ENCODE data around the gene SLC2A13.

SLC2A13 gene

GRCh38 chr12:40058721-40059190 lies 47.1 kb downstream of the SLC2A13 start:
- ChIA-PET POLR2A (no interaction called here), CTCF (interaction anchor here (1.3 kb wide), 2 partner anchors 48 to 49 kb away, joined by 3 to 4 read pairs; no protein-coding TSS in a partner anchor)
- H3K4me1 ChIP-seq (ENCODE audit: control insufficient read depth, insufficient read depth, low read length) = peaks cover 48% of the 10 kb centered on the region
- no peak overlapping the region for H3K27ac ChIP-seq (ENCODE audit: extremely low read depth, low read depth, low read length)
- no peak overlapping the region for H3K4me3 ChIP-seq (ENCODE audit: low read depth, low read length)
- TF ChIP-seq SP2 (tag by site-specific recombination; IDR thresholded peaks at IDR 0.05) (no peak), SCRT2 (tag by site-specific recombination; IDR thresholded peaks at IDR 0.05) (peak; percentile 40; the same call in 1 of the 2 replicates), ZNF596 (tag by site-specific recombination; IDR thresholded peaks at IDR 0.05) (peak; percentile 8; the same call in 1 of the 2 replicates), YY2 (tag by site-specific recombination; IDR thresholded peaks at IDR 0.05) (no peak), SP7 (tag by site-specific recombination; IDR thresholded peaks at IDR 0.05) (peak; percentile 79), GFI1B (tag by site-specific recombination; IDR thresholded peaks at IDR 0.05) (peak; percentile 30; the same call in 1 of the 2 replicates), ZNF660 (tag by site-specific recombination; IDR thresholded peaks at IDR 0.05) (peak; percentile 73; the same call in 1 of the 2 replicates), ZNF324 (tag by site-specific recombination; IDR thresholded peaks at IDR 0.05) (no peak), ZNF544 (tag by site-specific recombination; IDR thresholded peaks at IDR 0.05) (no peak), ELK4 (IDR thresholded peaks at IDR 0.05; ENCODE audit: borderline replicate concordance, low read depth, low read length) (no peak), HOXA7 (CRISPR knock-in tag; IDR thresholded peaks at IDR 0.05; ENCODE audit: borderline replicate concordance) (no peak), ZBTB10 (tag by site-specific recombination; IDR thresholded peaks at IDR 0.05) (no peak), ZNF302 (tag by site-specific recombination; IDR thresholded peaks at IDR 0.05; ENCODE audit: low read depth) (no peak)
- TF ChIP-seq, protein P1, sequence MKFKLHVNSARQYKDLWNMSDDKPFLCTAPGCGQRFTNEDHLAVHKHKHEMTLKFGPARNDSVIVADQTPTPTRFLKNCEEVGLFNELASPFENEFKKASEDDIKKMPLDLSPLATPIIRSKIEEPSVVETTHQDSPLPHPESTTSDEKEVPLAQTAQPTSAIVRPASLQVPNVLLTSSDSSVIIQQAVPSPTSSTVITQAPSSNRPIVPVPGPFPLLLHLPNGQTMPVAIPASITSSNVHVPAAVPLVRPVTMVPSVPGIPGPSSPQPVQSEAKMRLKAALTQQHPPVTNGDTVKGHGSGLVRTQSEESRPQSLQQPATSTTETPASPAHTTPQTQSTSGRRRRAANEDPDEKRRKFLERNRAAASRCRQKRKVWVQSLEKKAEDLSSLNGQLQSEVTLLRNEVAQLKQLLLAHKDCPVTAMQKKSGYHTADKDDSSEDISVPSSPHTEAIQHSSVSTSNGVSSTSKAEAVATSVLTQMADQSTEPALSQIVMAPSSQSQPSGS (tag by site-specific recombination; IDR thresholded peaks at IDR 0.05; ENCODE audit: low read depth) = peak; percentile 50; the same call in 1 of the 2 replicates
- TF ChIP-seq, protein P2, sequence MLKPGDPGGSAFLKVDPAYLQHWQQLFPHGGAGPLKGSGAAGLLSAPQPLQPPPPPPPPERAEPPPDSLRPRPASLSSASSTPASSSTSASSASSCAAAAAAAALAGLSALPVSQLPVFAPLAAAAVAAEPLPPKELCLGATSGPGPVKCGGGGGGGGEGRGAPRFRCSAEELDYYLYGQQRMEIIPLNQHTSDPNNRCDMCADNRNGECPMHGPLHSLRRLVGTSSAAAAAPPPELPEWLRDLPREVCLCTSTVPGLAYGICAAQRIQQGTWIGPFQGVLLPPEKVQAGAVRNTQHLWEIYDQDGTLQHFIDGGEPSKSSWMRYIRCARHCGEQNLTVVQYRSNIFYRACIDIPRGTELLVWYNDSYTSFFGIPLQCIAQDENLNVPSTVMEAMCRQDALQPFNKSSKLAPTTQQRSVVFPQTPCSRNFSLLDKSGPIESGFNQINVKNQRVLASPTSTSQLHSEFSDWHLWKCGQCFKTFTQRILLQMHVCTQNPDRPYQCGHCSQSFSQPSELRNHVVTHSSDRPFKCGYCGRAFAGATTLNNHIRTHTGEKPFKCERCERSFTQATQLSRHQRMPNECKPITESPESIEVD (tag by site-specific recombination; IDR thresholded peaks at IDR 0.05) = peak; percentile 68; the same call in 1 of the 2 replicates
- H3K36me3 ChIP-seq (ENCODE audit: control insufficient read depth in 2 of 2, insufficient read depth in 1 of 2, low read length in 2 of 2) = no peaks in the 10 kb centered on the region
- H3K9me3 ChIP-seq (ENCODE audit: control insufficient read depth, insufficient read depth, low read depth, low read length) = no peaks in the 10 kb centered on the region

- H3K4me1 ChIP-seq (ENCODE audit: control insufficient read depth, insufficient read depth, low read length) = peaks cover 33% of the 10 kb centered on the region
- no peak overlapping the region for H3K4me3 ChIP-seq (ENCODE audit: low read depth, low read length)
- H3K36me3 ChIP-seq (ENCODE audit: control insufficient read depth in 2 of 2, insufficient read depth in 1 of 2, low read length in 2 of 2) = no peaks in the 10 kb centered on the region
- ChIA-PET CTCF (interaction anchor here (1.6 to 1.9 kb wide), 2 partner anchors 45 to 52 kb away, joined by 5 read pairs; no protein-coding TSS in a partner anchor), POLR2A (interaction anchor here (0.6 kb wide), 1 partner anchor 35 kb away, joined by 4 read pairs; no protein-coding TSS in a partner anchor)
- H3K9me3 ChIP-seq (ENCODE audit: control insufficient read depth, insufficient read depth, low read depth, low read length) = no peaks in the 10 kb centered on the region
- H3K27ac ChIP-seq (ENCODE audit: extremely low read depth, low read depth, low read length) = no peak overlapping the region
- no peak for TF ChIP-seq ZNF23 (tag by site-specific recombination; IDR thresholded peaks at IDR 0.05; ENCODE audit: borderline replicate concordance)
- TF ChIP-seq ZNF112 (tag by site-specific recombination; IDR thresholded peaks at IDR 0.05) = no peak
- TF ChIP-seq ZSCAN30 (tag by site-specific recombination; IDR thresholded peaks at IDR 0.05) = 0 out of 2 replicates have a peak, but pooled peaks have one; percentile 22
- peak; percentile 80 for TF ChIP-seq PRDM1 (tag by site-specific recombination; IDR thresholded peaks at IDR 0.05)
- no peak for TF ChIP-seq YY1 (tag by site-specific recombination; IDR thresholded peaks at IDR 0.05)
- TF ChIP-seq ZXDB (tag by site-specific recombination; IDR thresholded peaks at IDR 0.05) = no peak
- TF ChIP-seq ZNF513 (tag by site-specific recombination; IDR thresholded peaks at IDR 0.05) = no peak
- TF ChIP-seq, protein P2 (tag by site-specific recombination; IDR thresholded peaks at IDR 0.05) = peak; percentile 76
- no peak for TF ChIP-seq ZNF558 (tag by site-specific recombination; IDR thresholded peaks at IDR 0.05)
Measured at GRCh38 chr12:40056373-40056772, 49.5 kb downstream of the SLC2A13 start.

Data from HEK293 (cell line).